ENCODE results near the gene C4orf17.

The C4orf17 gene

GRCh38 chr4:99540277-99540939 is 29.6 kb downstream of the C4orf17 start:
- DNase-seq: no peak

- no peak for DNase-seq
Measured at GRCh38 chr4:99552872-99553271, 42.1 kb downstream of the C4orf17 start.

- DNase-seq: peak; percentile 94
Measured at GRCh38 chr4:99563310-99564186, 52.7 kb downstream of the C4orf17 start, which contains the start of gene TRMT10A. Gene TRMT10A (minus strand): TSS chr4:99564039. CDS start chr4:99559338, 4,701 bp downstream.

GRCh38 chr4:99564921-99565320 is 54.1 kb downstream of the C4orf17 start:
- no peak for DNase-seq

GRCh38 chr4:99571883-99572282 is 61.1 kb downstream of the C4orf17 start:
- DNase-seq: no peak

GRCh38 chr4:99572527-99573240 is 61.9 kb downstream of the C4orf17 start:
- no peak for DNase-seq

- no peak for DNase-seq
Measured at GRCh38 chr4:99573735-99574368, 63.0 kb downstream of the C4orf17 start.

- no peak for DNase-seq
Measured at GRCh38 chr4:99574530-99575324, 63.9 kb downstream of the C4orf17 start, which contains the start of gene MTTP. Gene MTTP (plus strand): TSS chr4:99574824. CDS start chr4:99574910, 86 bp downstream.

GRCh38 chr4:99578714-99579113 is 67.9 kb downstream of the C4orf17 start:
- no peak for DNase-seq

- no peak for DNase-seq
Measured at GRCh38 chr4:99585516-99585915, 74.7 kb downstream of the C4orf17 start.

- DNase-seq: no peak
Measured at GRCh38 chr4:99586322-99586721, 75.5 kb downstream of the C4orf17 start.

GRCh38 chr4:99586797-99587196 is 76.0 kb downstream of the C4orf17 start:
- DNase-seq: no peak

GRCh38 chr4:99587309-99587708 is 76.5 kb downstream of the C4orf17 start:
- no peak for DNase-seq

GRCh38 chr4:99587803-99588202 is 77.0 kb downstream of the C4orf17 start:
- no peak for DNase-seq

- no peak for DNase-seq
Measured at GRCh38 chr4:99591757-99592156, 80.9 kb downstream of the C4orf17 start.
